OCI-LY7 (cell line): ENCODE results near the gene RGPD3.
"Not testable (repeated sequence)": the region's sequence is repeated elsewhere in the genome, so short reads cannot be mapped to it uniquely, and the experiment has no call there.

ENCODE experiments used
- CTCF ChIP-seq: fragments of 200-600 bp; sonication (generic); conservative IDR thresholded peaks from 2 replicates; pipeline ENCODE4 v1.5.1; 2014; ENCODE audit warnings: mild to moderate bottlenecking, antibody characterized with exemption, low read length, moderate library complexity, mixed read lengths
- EZH2phosphoT487 ChIP-seq: fragments of 200-600 bp; sonication (generic); IDR thresholded peaks from 2 replicates; pipeline ENCODE4 v1.6.1; 2018; ENCODE audit warnings: low read depth, borderline replicate concordance, mild to moderate bottlenecking, mixed run types, antibody characterized with exemption, low read length, moderate library complexity, mixed read lengths

DNA sequence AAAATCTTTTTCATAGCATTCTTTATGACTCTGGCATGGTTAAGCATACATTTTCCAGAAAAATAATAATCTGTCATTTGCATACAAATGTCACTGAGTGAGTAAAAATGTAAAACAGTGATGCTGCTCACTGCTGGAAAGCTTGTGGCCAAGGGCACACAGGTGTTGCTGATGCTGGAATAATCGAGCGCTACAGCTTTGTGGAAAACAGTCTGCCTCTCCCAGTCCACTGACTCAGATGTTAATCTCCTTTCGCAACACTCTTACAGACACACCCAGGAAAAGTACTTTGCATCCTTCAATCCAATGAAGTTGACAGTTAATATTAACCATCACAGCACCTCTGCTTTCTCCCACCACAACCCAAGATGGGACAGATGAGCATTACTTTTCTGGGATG lies 46.6 kb upstream of the RGPD3 start:
- TF ChIP-seq CTCF, EZH2phosphoT487: not testable (repeated sequence)
